HepG2 (cell line): ENCODE data around the gene FAM193A.

Experiments
- ESRRA ChIP-seq: sonication (generic); formaldehyde crosslinking; IDR thresholded peaks from 2 replicates; pipeline ENCODE4 v1.5.1; 2020; ENCODE audit warnings: mild to moderate bottlenecking, low read depth, missing genetic modification reagents
- MAX ChIP-seq: IDR thresholded peaks from 2 replicates; pipeline ENCODE4 v1.6.1; 2012; ENCODE audit warnings: inconsistent platforms
- PAF1 ChIP-seq: IDR thresholded peaks from 2 replicates; pipeline ENCODE4 v1.6.1; 2016; ENCODE audit warnings: missing genetic modification reagents, missing compliant biosample characterization
- POLR2A ChIP-seq, 2 experiments: IDR thresholded peaks; 2 replicates each; pipeline ENCODE4 v1.6.1; 2011; ENCODE audit warnings: low read depth in 2 of 2, low read length in 2 of 2, mild to moderate bottlenecking in 1 of 2, moderate library complexity in 1 of 2; ENCODE audit not compliant: insufficient read depth in 1 of 2
- SOX6 ChIP-seq, 2 experiments: fragments of 450-650 bp in 1 of 2; sonication (generic) in 1 of 2; formaldehyde crosslinking in 1 of 2; IDR thresholded peaks; 2 replicates each; pipeline versions ENCODE4 v1.4.0 to v1.6.1; 2017 to 2020; ENCODE audit warnings: antibody characterized with exemption in 1 of 2, mild to moderate bottlenecking in 1 of 2, missing genetic modification reagents in 1 of 2
- XRCC5 ChIP-seq: fragments of 200-400 bp; formaldehyde crosslinking; optimal IDR thresholded peaks from 2 replicates; pipeline ENCODE3; 2017; ENCODE audit warnings: mild to moderate bottlenecking, low read length
- ZBTB46 ChIP-seq: sonication (generic); formaldehyde crosslinking; IDR thresholded peaks from 2 replicates; pipeline ENCODE4 v1.4.0; 2020; ENCODE audit warnings: mild to moderate bottlenecking, missing genetic modification reagents, borderline replicate concordance
- ZBTB7A ChIP-seq: sonication (generic); formaldehyde crosslinking; IDR thresholded peaks from 2 replicates; pipeline ENCODE4 v1.8.0; 2022; ENCODE audit warnings: mild to moderate bottlenecking, missing genetic modification reagents
- ZZZ3 ChIP-seq: sonication (generic); formaldehyde crosslinking; IDR thresholded peaks from 2 replicates; pipeline ENCODE4 v1.4.0; 2020; ENCODE audit warnings: missing genetic modification reagents, mild to moderate bottlenecking, borderline replicate concordance

- TF ChIP-seq PAF1 (CRISPR knock-in tag) (no peak), POLR2A (IDR thresholded peaks at IDR 0.05; ENCODE audit: insufficient read depth in 1 of 2, low read depth in 2 of 2, low read length in 2 of 2) (no peak), ESRRA (no peak), ZZZ3 (CRISPR knock-in tag) (no peak), MAX (no peak), SOX6 (IDR thresholded peaks at IDR 0.05) (no peak), SOX6 (CRISPR knock-in tag; IDR thresholded peaks at IDR 0.05) (no peak), ZBTB7A (CRISPR knock-in tag) (no peak), ZBTB46 (CRISPR knock-in tag) (no peak), XRCC5 (no peak)
Measured at GRCh38 chr4:2516635-2517034, 19.8 kb upstream of the FAM193A start.
